Tracheal epithelial cell (primary cell): ENCODE measurements around the gene GPR52. TPM values are rescaled to one million over a fixed set of nuclear protein-coding genes. Genes with fewer than 3 reads are reported as not detected.

Experiments used
- total RNA-seq: library from RNA; depleted of rRNA; stranded (reverse); fragments of >200 nt; gene quantifications from 2 replicates; pipeline ENCODE4 v1.2.1, GENCODE V29; 2014

Gene GPR52, protein sequence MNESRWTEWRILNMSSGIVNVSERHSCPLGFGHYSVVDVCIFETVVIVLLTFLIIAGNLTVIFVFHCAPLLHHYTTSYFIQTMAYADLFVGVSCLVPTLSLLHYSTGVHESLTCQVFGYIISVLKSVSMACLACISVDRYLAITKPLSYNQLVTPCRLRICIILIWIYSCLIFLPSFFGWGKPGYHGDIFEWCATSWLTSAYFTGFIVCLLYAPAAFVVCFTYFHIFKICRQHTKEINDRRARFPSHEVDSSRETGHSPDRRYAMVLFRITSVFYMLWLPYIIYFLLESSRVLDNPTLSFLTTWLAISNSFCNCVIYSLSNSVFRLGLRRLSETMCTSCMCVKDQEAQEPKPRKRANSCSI
- total RNA-seq: 0.21 and 0.24 TPM in 2 replicates

DNA sequence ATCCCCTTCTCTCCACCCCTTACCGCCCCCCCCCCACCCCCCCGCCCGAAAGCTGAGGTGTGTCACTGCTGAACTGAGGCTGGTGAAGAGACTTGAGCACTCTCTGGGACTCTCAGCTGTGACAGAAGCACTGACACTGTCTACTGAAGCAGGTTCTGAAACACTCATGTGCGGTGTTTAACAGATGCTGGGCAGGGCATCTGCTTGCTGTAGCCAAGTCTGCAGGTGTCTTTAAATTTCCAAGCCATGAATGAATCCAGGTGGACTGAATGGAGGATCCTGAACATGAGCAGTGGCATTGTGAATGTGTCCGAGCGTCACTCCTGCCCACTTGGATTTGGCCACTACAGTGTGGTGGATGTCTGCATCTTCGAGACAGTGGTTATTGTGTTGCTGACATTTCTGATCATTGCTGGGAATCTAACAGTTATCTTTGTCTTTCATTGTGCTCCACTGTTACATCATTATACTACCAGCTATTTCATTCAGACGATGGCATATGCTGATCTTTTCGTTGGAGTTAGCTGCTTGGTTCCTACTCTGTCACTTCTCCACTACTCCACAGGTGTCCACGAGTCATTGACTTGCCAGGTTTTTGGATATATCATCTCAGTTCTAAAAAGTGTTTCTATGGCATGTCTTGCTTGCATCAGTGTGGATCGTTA lies at the start of gene GPR52:
Gene GPR52, plus strand, starts transcription at position 99 of the 665 bp plus-strand sequence. Its CDS starts 148 bp downstream, at position 247.

